GM23338 (cell line): ENCODE results near the gene TBL3. TPM values are rescaled to one million over a fixed set of nuclear protein-coding genes. Genes with fewer than 3 reads are reported as not detected.

Experiments
- ATAC-seq: fragments of 200-7000 bp; cut with Tn5 transposase; 3 replicates; pipeline ENCODE4 v1.9.1; 2020
- DNase-seq: peaks from one replicate; pipeline ENCODE4 v3.0.0-alpha.2; 2015; ENCODE audit warnings: low spot score
- H2AFZ ChIP-seq: fragments of 200-600 bp; sonication (generic); 2 replicates; pipeline ENCODE4 v1.8.0; 2016; ENCODE audit warnings: antibody characterized with exemption, mild to moderate bottlenecking, moderate library complexity
- H3F3A ChIP-seq: fragments of 200-600 bp; sonication (generic); replicated peaks from 2 replicates; pipeline ENCODE4 v1.8.0; 2017; ENCODE audit warnings: antibody characterized with exemption, mixed run types, low read depth
- H3K27ac ChIP-seq: fragments of 200-600 bp; sonication (generic); 2 replicates; pipeline ENCODE4 v1.6.1; 2016; ENCODE audit warnings: low read depth
- H3K27me3 ChIP-seq: fragments of 200-600 bp; sonication (generic); 2 replicates; pipeline ENCODE4 v1.8.0; 2016; ENCODE audit warnings: mild to moderate bottlenecking, mixed run types, moderate library complexity; ENCODE audit not compliant: insufficient read depth
- H3K36me3 ChIP-seq: fragments of 200-600 bp; sonication (generic); 2 replicates; pipeline ENCODE4 v1.8.0; 2016; ENCODE audit warnings: mild to moderate bottlenecking; ENCODE audit not compliant: insufficient read depth
- H3K4me1 ChIP-seq: fragments of 200-600 bp; sonication (generic); 2 replicates; pipeline ENCODE4 v1.8.0; 2016; ENCODE audit warnings: mild to moderate bottlenecking, moderate library complexity; ENCODE audit not compliant: insufficient read depth
- H3K4me2 ChIP-seq: fragments of 200-600 bp; sonication (generic); 2 replicates; pipeline ENCODE4 v1.7.1; 2017; ENCODE audit warnings: mixed run types
- H3K4me3 ChIP-seq: fragments of 200-600 bp; sonication (generic); 2 replicates; pipeline ENCODE4 v1.6.1; 2016; ENCODE audit warnings: mixed run types
- H3K79me2 ChIP-seq: fragments of 200-600 bp; sonication (generic); replicated peaks from 2 replicates; pipeline ENCODE4 v1.8.0; 2017; ENCODE audit warnings: mild to moderate bottlenecking; ENCODE audit not compliant: insufficient read depth
- H3K9me2 ChIP-seq: fragments of 200-600 bp; sonication (generic); 2 replicates; pipeline ENCODE4 v1.8.0; 2017; ENCODE audit not compliant: insufficient read depth
- H4K20me1 ChIP-seq: fragments of 200-600 bp; sonication (generic); replicated peaks from 2 replicates; pipeline ENCODE4 v1.8.0; 2017; ENCODE audit warnings: mild to moderate bottlenecking; ENCODE audit not compliant: insufficient read depth
- H3K27ac Mint-ChIP-seq: 2 replicates; pipeline ENCODE4 v1.8.0; 2020; ENCODE audit warnings: inconsistent platforms, mild to moderate bottlenecking, moderate library complexity, mixed read lengths
- H3K27me3 Mint-ChIP-seq: 3 replicates; pipeline ENCODE4 v1.8.0; 2022; ENCODE audit warnings: low read depth, mild to moderate bottlenecking, moderate library complexity, mixed read lengths, inconsistent platforms; ENCODE audit not compliant: insufficient read depth, poor library complexity
- H3K36me3 Mint-ChIP-seq: 3 replicates; pipeline ENCODE4 v1.8.0; 2021; ENCODE audit warnings: low read depth, mild to moderate bottlenecking, inconsistent platforms, moderate library complexity, mixed read lengths
- H3K4me1 Mint-ChIP-seq: 3 replicates; pipeline ENCODE4 v1.8.0; 2020; ENCODE audit warnings: mild to moderate bottlenecking, inconsistent platforms, mixed read lengths
- H3K4me3 Mint-ChIP-seq: 3 replicates; pipeline ENCODE4 v1.8.0; 2021; ENCODE audit warnings: moderate library complexity, mild to moderate bottlenecking, inconsistent platforms, mixed read lengths
- H3K9me3 Mint-ChIP-seq: 3 replicates; pipeline ENCODE4 v1.8.0; 2020; ENCODE audit warnings: moderate library complexity, mild to moderate bottlenecking, inconsistent platforms, mixed read lengths
- CREB1 ChIP-seq: fragments of 250-450 bp; sonication (Bioruptor Pico); IDR thresholded peaks from 2 replicates; pipeline ENCODE4 v1.5.0; 2020; ENCODE audit warnings: low read depth, mild to moderate bottlenecking, moderate library complexity
- EZH2 ChIP-seq: fragments of 200-600 bp; sonication (generic); IDR thresholded peaks from one replicate; pipeline ENCODE4 v1.8.0; 2017; ENCODE audit warnings: antibody characterized with exemption, mild to moderate bottlenecking, low read depth; ENCODE audit not compliant: unreplicated experiment
- EZH2phosphoT487 ChIP-seq: fragments of 200-600 bp; sonication (generic); IDR thresholded peaks from one replicate; pipeline ENCODE4 v1.8.1; 2018; ENCODE audit warnings: antibody characterized with exemption; ENCODE audit not compliant: unreplicated experiment
- JUNB ChIP-seq: IDR thresholded peaks from one replicate; pipeline ENCODE4 v1.6.1; 2016; ENCODE audit warnings: antibody characterized with exemption; ENCODE audit not compliant: unreplicated experiment
- NANOG ChIP-seq: IDR thresholded peaks from 2 replicates; pipeline ENCODE4 v1.6.1; 2016; ENCODE audit warnings: antibody characterized with exemption, borderline replicate concordance
- POLR2AphosphoS5 ChIP-seq: IDR thresholded peaks from 2 replicates; pipeline ENCODE4 v1.6.1; 2016; ENCODE audit warnings: antibody characterized with exemption, low read depth
- REST ChIP-seq: IDR thresholded peaks from one replicate; pipeline ENCODE4 v1.6.1; 2018; ENCODE audit warnings: antibody characterized with exemption; ENCODE audit not compliant: unreplicated experiment
- STAT1 ChIP-seq: IDR thresholded peaks from one replicate; pipeline ENCODE4 v1.6.1; 2016; ENCODE audit warnings: antibody characterized with exemption; ENCODE audit not compliant: unreplicated experiment
- ZNF114 ChIP-seq: fragments of 250-450 bp; sonication (Bioruptor Pico); IDR thresholded peaks from 2 replicates; pipeline ENCODE4 v1.5.0; 2020; ENCODE audit warnings: mild to moderate bottlenecking, moderate library complexity
- ZNF331 ChIP-seq: fragments of 250-450 bp; sonication (Bioruptor Pico); IDR thresholded peaks from 2 replicates; pipeline ENCODE4 v1.5.0; 2020; ENCODE audit warnings: low read depth, mild to moderate bottlenecking, moderate library complexity
- ZNF462 ChIP-seq: fragments of 250-450 bp; sonication (Bioruptor Pico); IDR thresholded peaks from 2 replicates; pipeline ENCODE4 v1.5.0; 2020; ENCODE audit warnings: mild to moderate bottlenecking, moderate library complexity
- polyA plus RNA-seq: library from polyadenylated mRNA; unstranded; fragments of >200 nt; fragmentation: Nextera tagmentation; extraction: Ambion mirVana; gene quantifications from 2 replicates; pipeline ENCODE4 v1.2.1, GENCODE V29; 2016
- total RNA-seq: library from RNA; depleted of rRNA; stranded (reverse); fragments of >200 nt; shearing (Covaris generic); gene quantifications from 2 replicates; pipeline ENCODE4 v1.2.3, GENCODE V29; 2014
- TF ChIP-seq, protein P1 (sequence below), 2 experiments: fragments of 200-600 bp in 1 of 2; sonication (generic) in 1 of 2; conservative IDR thresholded peaks; 2 replicates each; pipeline versions ENCODE4 v1.5.1 to v1.6.1; 2016 to 2017; ENCODE audit warnings: antibody characterized with exemption in 2 of 2, low read depth in 2 of 2, mild to moderate bottlenecking in 2 of 2, moderate library complexity in 1 of 2
- TF ChIP-seq, protein P2 (sequence below): IDR thresholded peaks from 2 replicates; pipeline ENCODE4 v1.6.1; 2016; ENCODE audit warnings: antibody characterized with exemption

Gene TBL3
- total and polyA plus RNA-seq, 2 experiments from 2014 or later = 67.0 to 157 TPM

DNA sequence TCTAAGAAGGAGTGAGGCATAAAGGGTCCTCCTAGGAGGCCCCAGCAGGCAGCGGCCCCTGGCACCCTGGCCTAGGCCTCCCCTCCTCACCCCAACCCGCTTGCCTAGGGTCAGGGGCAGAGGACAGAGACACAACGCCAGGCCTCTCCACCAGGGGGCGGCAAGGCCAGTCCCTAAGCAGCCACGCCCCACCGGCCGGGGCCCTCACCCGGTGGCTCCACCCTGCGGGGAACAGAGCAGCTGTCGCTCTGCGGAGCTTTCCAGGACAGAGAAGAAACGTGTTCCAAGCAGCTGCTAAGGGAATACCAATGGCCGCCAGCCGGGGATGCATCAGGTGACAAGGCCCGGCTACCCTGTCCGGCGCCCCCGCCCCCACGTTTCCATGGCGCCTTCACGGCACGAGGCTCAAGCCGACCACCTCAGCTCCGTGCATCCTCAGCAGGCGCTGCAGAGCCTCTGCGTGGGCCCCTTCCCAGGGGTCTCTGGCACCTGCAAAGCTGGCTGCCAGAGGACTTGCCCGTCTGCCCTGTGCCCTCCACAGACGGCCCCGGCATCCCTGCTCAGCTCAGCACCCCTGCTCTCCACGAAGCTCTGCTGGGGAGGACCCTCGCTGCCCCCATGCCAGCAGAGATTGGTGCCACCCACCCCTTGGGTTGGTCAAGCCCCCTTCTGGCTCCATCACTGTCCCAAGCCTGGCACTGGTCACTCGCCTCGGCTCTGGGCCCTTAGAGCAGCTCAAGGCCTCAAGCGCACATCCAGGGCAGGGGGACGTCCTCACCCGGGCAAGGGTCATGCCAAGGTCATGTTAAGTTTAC is 32.2 kb downstream of the TBL3 start:
- Histone ChIP-seq H3K4me3 (peak overlapping the region; percentile 42; the same call in 1 of the 2 replicates), H3K4me1 (peaks cover 18% of the 10 kb centered on the region), H3K36me3 (no peaks in the 10 kb centered on the region), H3K4me2 (peak overlapping the region; percentile 69; the same call in 1 of the 2 replicates), H3K27ac (peak overlapping the region; percentile 74; the same call in 1 of the 2 replicates), H3K79me2 (peaks cover 39% of the 10 kb centered on the region), H2AFZ (no peak overlapping the region), H4K20me1 (peaks cover 38% of the 10 kb centered on the region), H3K27me3 (no peaks in the 10 kb centered on the region), H3F3A (peaks cover 28% of the 10 kb centered on the region; the same call in 1 of the 2 replicates), H3K9me2 (no peaks in the 10 kb centered on the region)
- H3K36me3 Mint-ChIP-seq = peaks cover 29% of the 10 kb centered on the region
- no peaks in the 10 kb centered on the region for H3K9me3 Mint-ChIP-seq
- ATAC-seq (peak; percentile 91), DNase-seq (peak; percentile 99)
- TF ChIP-seq ZNF462 (no peak), REST (no peak), EZH2phosphoT487 (no peak), STAT1 (no peak), NANOG (no peak), CREB1 (CRISPR knock-in tag) (peak; percentile 49; the same call in 1 of the 2 replicates), EZH2 (no peak), JUNB (no peak), ZNF114 (CRISPR knock-in tag) (no peak), ZNF331 (CRISPR knock-in tag) (no peak), POLR2AphosphoS5 (peak; percentile 14; the same call in 1 of the 2 replicates)
- TF ChIP-seq, protein P1, sequence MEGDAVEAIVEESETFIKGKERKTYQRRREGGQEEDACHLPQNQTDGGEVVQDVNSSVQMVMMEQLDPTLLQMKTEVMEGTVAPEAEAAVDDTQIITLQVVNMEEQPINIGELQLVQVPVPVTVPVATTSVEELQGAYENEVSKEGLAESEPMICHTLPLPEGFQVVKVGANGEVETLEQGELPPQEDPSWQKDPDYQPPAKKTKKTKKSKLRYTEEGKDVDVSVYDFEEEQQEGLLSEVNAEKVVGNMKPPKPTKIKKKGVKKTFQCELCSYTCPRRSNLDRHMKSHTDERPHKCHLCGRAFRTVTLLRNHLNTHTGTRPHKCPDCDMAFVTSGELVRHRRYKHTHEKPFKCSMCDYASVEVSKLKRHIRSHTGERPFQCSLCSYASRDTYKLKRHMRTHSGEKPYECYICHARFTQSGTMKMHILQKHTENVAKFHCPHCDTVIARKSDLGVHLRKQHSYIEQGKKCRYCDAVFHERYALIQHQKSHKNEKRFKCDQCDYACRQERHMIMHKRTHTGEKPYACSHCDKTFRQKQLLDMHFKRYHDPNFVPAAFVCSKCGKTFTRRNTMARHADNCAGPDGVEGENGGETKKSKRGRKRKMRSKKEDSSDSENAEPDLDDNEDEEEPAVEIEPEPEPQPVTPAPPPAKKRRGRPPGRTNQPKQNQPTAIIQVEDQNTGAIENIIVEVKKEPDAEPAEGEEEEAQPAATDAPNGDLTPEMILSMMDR (conservative IDR thresholded peaks at IDR 0.05; ENCODE audit: low read depth in 2 of 2) = peak; percentile 95 to 99
- TF ChIP-seq, protein P2, sequence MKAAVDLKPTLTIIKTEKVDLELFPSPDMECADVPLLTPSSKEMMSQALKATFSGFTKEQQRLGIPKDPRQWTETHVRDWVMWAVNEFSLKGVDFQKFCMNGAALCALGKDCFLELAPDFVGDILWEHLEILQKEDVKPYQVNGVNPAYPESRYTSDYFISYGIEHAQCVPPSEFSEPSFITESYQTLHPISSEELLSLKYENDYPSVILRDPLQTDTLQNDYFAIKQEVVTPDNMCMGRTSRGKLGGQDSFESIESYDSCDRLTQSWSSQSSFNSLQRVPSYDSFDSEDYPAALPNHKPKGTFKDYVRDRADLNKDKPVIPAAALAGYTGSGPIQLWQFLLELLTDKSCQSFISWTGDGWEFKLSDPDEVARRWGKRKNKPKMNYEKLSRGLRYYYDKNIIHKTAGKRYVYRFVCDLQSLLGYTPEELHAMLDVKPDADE = no peak
- peak overlapping the region; percentile 30; the same call in 1 of the 3 replicates for H3K4me3 Mint-ChIP-seq
- peaks cover 13% of the 10 kb centered on the region for H3K27me3 Mint-ChIP-seq
- H3K27ac Mint-ChIP-seq = no peak overlapping the region
- H3K4me1 Mint-ChIP-seq = peaks cover 32% of the 10 kb centered on the region
